GM06990 (cell line): ENCODE data around the gene SIX2.

Experiments
- DNase-seq: peaks from one replicate; pipeline ENCODE4 v3.0.0-alpha.2; 2011; ENCODE audit not compliant: insufficient read length; ENCODE audit errors: extremely low read depth
- H3K27me3 ChIP-seq: replicated peaks from 2 replicates; pipeline ENCODE4 v1.6.0; 2011; ENCODE audit warnings: low read length; ENCODE audit not compliant: control insufficient read depth, insufficient read depth
- H3K36me3 ChIP-seq: 2 replicates; pipeline ENCODE4 v1.5.1; 2011; ENCODE audit warnings: low read length; ENCODE audit not compliant: control insufficient read depth, insufficient read depth
- H3K4me3 ChIP-seq: replicated peaks from 2 replicates; pipeline ENCODE4 v1.5.1; 2011; ENCODE audit warnings: low read depth, mild to moderate bottlenecking, control low read depth, low read length
- CTCF ChIP-seq: IDR thresholded peaks from 2 replicates; pipeline ENCODE4 v1.5.1; 2011; ENCODE audit warnings: low read length, control low read depth, mild to moderate bottlenecking, inconsistent platforms; ENCODE audit not compliant: insufficient read depth, poor library complexity, severe bottlenecking

SIX2 gene

GRCh38 chr2:45009303-45009927, at the start of gene SIX2:
SIX2 (minus strand) TSS chr2:45009452; CDS start chr2:45009110, 342 bp downstream.
- Histone ChIP-seq H3K36me3 (no peaks in the 10 kb centered on the region), H3K4me3 (no peak within 1 kb of the TSS), H3K27me3 (peaks cover 9% of the 10 kb centered on the region)
- TF ChIP-seq CTCF = no peak
- no peak for DNase-seq

GRCh38 chr2:45055162-45055605, 45.9 kb upstream of the SIX2 start:
- Histone ChIP-seq H3K4me3 (no peak overlapping the region), H3K27me3 (no peaks in the 10 kb centered on the region), H3K36me3 (no peaks in the 10 kb centered on the region)
- no peak for DNase-seq
- TF ChIP-seq CTCF = no peak

DNA sequence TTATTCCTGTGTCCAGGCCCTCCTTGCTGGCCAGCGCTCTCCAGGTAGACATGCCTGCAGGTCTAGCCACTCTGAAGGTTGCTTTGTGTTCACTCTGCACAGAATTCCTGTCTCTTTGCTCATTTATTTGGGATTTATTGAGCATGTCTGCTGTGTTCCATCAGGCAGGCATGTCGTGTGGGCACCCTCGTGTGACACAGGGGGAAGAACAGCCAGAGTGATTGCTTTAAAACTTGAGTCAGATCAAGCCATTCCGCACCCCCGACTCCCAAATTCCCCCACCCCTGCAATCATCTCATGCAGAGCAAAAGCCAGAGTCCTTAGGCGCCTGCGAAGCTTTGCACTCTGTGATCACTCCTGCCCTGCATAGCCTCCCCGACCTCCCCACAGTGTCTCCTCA, 44.7 kb upstream of the SIX2 start:
- H3K36me3 ChIP-seq = no peaks in the 10 kb centered on the region
- no peak overlapping the region for H3K4me3 ChIP-seq
- DNase-seq = no peak
- no peaks in the 10 kb centered on the region for H3K27me3 ChIP-seq
- no peak for TF ChIP-seq CTCF

DNA sequence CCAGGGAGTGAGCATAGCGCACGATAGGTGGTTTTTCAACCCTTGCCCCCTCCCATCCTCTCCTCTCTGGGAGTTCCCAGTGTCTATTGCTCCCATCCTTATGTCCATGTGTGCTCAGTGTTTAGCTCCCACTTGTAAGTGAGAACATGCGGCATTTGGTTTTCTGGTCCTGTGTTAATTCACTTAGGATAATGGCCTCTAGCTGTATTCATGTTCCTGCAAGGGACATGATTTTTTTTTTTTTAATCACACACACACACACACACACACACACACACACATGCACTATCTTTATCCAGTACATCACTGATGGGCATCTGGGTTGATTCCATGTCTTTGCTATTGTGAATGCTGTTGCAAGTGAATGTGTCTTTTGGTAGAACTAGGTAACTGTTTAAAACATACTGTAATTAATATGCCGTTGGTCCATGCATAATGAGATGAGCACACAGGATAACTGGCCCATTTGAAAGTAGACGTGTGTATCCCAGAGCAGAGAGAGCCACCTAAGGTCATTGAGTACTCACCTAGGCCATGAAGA, 43.2 kb upstream of the SIX2 start:
- no peak for TF ChIP-seq CTCF

DNA sequence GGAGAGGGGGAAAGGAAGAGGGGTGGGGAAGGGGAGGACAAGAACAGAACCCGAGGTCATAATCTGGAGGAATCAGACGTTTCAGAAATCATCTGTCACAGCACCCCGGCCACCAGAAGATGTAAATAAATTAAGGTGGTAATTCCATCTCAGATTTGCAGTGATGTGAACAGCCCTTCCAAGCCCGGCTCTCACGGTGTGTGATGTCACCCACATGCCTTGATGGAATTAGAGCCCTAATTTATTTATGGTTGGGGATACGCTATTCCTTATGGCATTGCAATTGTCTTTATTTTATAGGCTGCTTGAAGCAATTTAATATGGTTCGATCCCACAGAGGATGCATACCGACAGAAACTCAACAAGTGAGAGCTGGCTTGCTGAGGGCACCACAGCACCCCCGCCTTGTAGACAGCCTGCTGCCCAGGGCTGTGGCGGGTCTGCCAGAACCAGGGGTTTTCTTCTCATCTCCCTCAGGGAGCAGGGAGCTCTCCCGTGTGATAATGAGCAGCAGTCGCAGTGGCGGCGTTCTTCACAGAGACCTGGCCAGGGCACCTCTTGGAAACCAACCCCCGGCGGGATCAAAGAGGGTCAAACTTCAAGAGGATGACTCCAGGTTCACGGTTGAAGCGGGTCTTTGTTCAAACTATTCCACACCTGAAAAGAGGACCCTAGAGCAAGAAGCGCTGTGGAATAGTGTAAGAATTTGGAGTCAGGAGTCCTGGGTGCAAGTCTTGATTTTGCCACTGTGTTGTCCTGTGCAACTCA, 40.5 kb upstream of the SIX2 start:
- no peaks in the 10 kb centered on the region; the same call in 1 of the 2 replicates for H3K27me3 ChIP-seq
- no peak overlapping the region for H3K4me3 ChIP-seq
- no peaks in the 10 kb centered on the region for H3K36me3 ChIP-seq
- TF ChIP-seq CTCF = no peak
- no peak for DNase-seq

More for the DNA sequence above, 43.2 kb upstream of the SIX2 start:
- Histone ChIP-seq H3K4me3 (no peak overlapping the region), H3K27me3 (no peaks in the 10 kb centered on the region), H3K36me3 (no peaks in the 10 kb centered on the region)
- DNase-seq = no peak
